Loucy (cell line): ENCODE data around the gene L1CAM.
A peak's percentile ranks its signal among the peaks of the same experiment; 100 is the strongest.

ENCODE experiments used
- H2AFZ ChIP-seq: fragments of 200-600 bp; sonication (generic); 2 replicates; pipeline ENCODE4 v1.6.0; 2016; ENCODE audit warnings: antibody characterized with exemption, mild to moderate bottlenecking, low read length, moderate library complexity
- H3F3A ChIP-seq: fragments of 200-600 bp; 2 replicates; pipeline ENCODE4 v1.6.0; 2016; ENCODE audit warnings: antibody characterized with exemption, low read depth, mild to moderate bottlenecking
- H3K27me3 ChIP-seq: fragments of 200-600 bp; sonication (generic); 2 replicates; pipeline ENCODE4 v1.6.1; 2014; ENCODE audit warnings: low read length, mild to moderate bottlenecking; ENCODE audit not compliant: insufficient read depth, poor library complexity, severe bottlenecking
- H3K36me3 ChIP-seq: fragments of 200-600 bp; sonication (generic); 2 replicates; pipeline ENCODE4 v1.6.1; 2016; ENCODE audit warnings: low read length; ENCODE audit not compliant: insufficient read depth
- H3K4me1 ChIP-seq: fragments of 200-600 bp; sonication (generic); 2 replicates; pipeline ENCODE4 v1.5.1; 2014; ENCODE audit warnings: low read length, mild to moderate bottlenecking; ENCODE audit not compliant: insufficient read depth, poor library complexity, severe bottlenecking
- H3K4me2 ChIP-seq: fragments of 200-600 bp; sonication (generic); 2 replicates; pipeline ENCODE4 v1.6.0; 2014; ENCODE audit warnings: antibody characterized with exemption, low read length, low read depth, mild to moderate bottlenecking; ENCODE audit not compliant: poor library complexity, severe bottlenecking
- H3K4me3 ChIP-seq: fragments of 200-600 bp; sonication (generic); 2 replicates; pipeline ENCODE4 v1.5.1; 2014; ENCODE audit warnings: low read length, mild to moderate bottlenecking, mixed read lengths; ENCODE audit not compliant: poor library complexity, severe bottlenecking
- H3K79me2 ChIP-seq: fragments of 200-600 bp; sonication (generic); 2 replicates; pipeline ENCODE4 v1.6.1; 2014; ENCODE audit warnings: low read length; ENCODE audit not compliant: insufficient read depth
- H3K9ac ChIP-seq: fragments of 200-600 bp; sonication (generic); 2 replicates; pipeline ENCODE4 v1.6.0; 2014; ENCODE audit warnings: mild to moderate bottlenecking, low read depth, low read length, moderate library complexity; ENCODE audit not compliant: poor library complexity, severe bottlenecking
- H3K9me2 ChIP-seq: fragments of 200-600 bp; sonication (generic); replicated peaks from 2 replicates; pipeline ENCODE4 v1.6.1; 2016; ENCODE audit warnings: low read depth, low read length, mixed read lengths
- H3K9me3 ChIP-seq: fragments of 200-600 bp; sonication (generic); 2 replicates; pipeline ENCODE4 v1.6.1; 2014; ENCODE audit warnings: mild to moderate bottlenecking, antibody characterized with exemption, low read length, low read depth; ENCODE audit not compliant: insufficient read depth
- H4K20me1 ChIP-seq: fragments of 200-600 bp; sonication (generic); 2 replicates; pipeline ENCODE4 v1.6.0; 2014; ENCODE audit warnings: antibody characterized with exemption, low read length, mild to moderate bottlenecking; ENCODE audit not compliant: insufficient read depth, poor library complexity, severe bottlenecking
- EZH2phosphoT487 ChIP-seq: fragments of 200-600 bp; IDR thresholded peaks from 2 replicates; pipeline ENCODE4 v1.6.1; 2018; ENCODE audit warnings: antibody characterized with exemption, mild to moderate bottlenecking, moderate library complexity, borderline replicate concordance
- TF ChIP-seq, protein P1 (sequence below): fragments of 200-600 bp; sonication (generic); conservative IDR thresholded peaks from 2 replicates; pipeline ENCODE4 v1.5.1; 2014; ENCODE audit warnings: mild to moderate bottlenecking, antibody characterized with exemption, low read length

Gene L1CAM

DNA sequence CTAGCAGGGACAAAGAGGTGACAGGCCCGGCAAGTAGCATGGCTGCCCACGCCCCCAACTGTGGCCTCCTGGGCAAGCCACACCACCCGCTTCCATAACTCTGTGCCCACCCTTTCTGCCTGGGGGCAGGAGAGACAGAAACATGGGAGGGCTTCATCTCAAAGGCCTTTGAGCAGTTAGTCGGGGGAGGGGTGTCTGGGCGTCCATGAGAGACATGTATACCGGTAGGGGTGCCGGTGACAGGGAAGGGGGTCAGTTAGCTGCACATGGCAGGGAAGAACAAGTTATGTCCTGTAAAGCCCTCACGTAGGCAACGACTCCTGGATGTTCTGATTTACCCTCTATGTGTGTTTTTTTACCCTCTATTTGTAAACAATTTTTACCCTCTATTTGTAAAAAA lies 64.9 kb downstream of the L1CAM start:
- no peaks in the 10 kb centered on the region for H3F3A ChIP-seq
- H3K36me3 ChIP-seq, result no peaks in the 10 kb centered on the region
- TF ChIP-seq EZH2phosphoT487, result no peak
- TF ChIP-seq, protein P1, sequence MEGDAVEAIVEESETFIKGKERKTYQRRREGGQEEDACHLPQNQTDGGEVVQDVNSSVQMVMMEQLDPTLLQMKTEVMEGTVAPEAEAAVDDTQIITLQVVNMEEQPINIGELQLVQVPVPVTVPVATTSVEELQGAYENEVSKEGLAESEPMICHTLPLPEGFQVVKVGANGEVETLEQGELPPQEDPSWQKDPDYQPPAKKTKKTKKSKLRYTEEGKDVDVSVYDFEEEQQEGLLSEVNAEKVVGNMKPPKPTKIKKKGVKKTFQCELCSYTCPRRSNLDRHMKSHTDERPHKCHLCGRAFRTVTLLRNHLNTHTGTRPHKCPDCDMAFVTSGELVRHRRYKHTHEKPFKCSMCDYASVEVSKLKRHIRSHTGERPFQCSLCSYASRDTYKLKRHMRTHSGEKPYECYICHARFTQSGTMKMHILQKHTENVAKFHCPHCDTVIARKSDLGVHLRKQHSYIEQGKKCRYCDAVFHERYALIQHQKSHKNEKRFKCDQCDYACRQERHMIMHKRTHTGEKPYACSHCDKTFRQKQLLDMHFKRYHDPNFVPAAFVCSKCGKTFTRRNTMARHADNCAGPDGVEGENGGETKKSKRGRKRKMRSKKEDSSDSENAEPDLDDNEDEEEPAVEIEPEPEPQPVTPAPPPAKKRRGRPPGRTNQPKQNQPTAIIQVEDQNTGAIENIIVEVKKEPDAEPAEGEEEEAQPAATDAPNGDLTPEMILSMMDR, result no peak
- H4K20me1 ChIP-seq, result no peaks in the 10 kb centered on the region
- peak overlapping the region; percentile 54 for H3K4me2 ChIP-seq
- no peaks in the 10 kb centered on the region for H3K9me2 ChIP-seq
- no peaks in the 10 kb centered on the region for H3K9me3 ChIP-seq
- H3K4me3 ChIP-seq, result no peak overlapping the region
- peaks cover 25% of the 10 kb centered on the region for H3K4me1 ChIP-seq
- H3K9ac ChIP-seq, result no peak overlapping the region
- H3K79me2 ChIP-seq, result no peaks in the 10 kb centered on the region
- H3K27me3 ChIP-seq, result no peaks in the 10 kb centered on the region
- H2AFZ ChIP-seq, result 0 out of 2 replicates have a peak overlapping the region, but pooled peaks have one; percentile 16

DNA sequence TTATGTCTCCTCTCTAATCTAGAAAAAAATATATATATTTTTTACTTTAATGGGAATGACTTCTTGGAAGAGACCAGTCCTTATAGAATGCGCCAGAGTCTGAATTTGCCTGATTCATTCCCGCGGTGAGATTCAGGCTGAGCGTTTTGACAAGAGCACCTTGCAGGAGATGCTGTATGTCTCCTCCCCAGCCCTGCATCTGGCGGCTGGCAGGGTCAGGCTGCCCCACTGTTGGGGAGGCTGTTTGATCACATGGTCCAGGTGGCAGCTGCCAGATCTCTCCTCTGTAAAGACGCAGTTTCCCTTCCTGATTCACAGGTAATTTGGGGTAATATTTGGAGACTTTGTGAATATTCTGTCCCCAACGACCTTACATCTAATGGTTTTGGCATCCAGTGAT lies 65.4 kb downstream of the L1CAM start:
- H4K20me1 ChIP-seq, result no peaks in the 10 kb centered on the region
- no peak overlapping the region for H3K4me3 ChIP-seq
- no peaks in the 10 kb centered on the region for H3K79me2 ChIP-seq
- TF ChIP-seq EZH2phosphoT487, result no peak
- TF ChIP-seq, protein P1, result no peak
- H3K9me2 ChIP-seq, result no peaks in the 10 kb centered on the region
- 0 out of 2 replicates have a peak overlapping the region, but pooled peaks have one; percentile 16 for H2AFZ ChIP-seq
- H3K4me1 ChIP-seq, result peaks cover 25% of the 10 kb centered on the region
- H3K27me3 ChIP-seq, result no peaks in the 10 kb centered on the region
- no peaks in the 10 kb centered on the region for H3F3A ChIP-seq
- no peaks in the 10 kb centered on the region for H3K36me3 ChIP-seq
- no peak overlapping the region for H3K9ac ChIP-seq
- H3K4me2 ChIP-seq, result no peak overlapping the region
- no peaks in the 10 kb centered on the region for H3K9me3 ChIP-seq

DNA sequence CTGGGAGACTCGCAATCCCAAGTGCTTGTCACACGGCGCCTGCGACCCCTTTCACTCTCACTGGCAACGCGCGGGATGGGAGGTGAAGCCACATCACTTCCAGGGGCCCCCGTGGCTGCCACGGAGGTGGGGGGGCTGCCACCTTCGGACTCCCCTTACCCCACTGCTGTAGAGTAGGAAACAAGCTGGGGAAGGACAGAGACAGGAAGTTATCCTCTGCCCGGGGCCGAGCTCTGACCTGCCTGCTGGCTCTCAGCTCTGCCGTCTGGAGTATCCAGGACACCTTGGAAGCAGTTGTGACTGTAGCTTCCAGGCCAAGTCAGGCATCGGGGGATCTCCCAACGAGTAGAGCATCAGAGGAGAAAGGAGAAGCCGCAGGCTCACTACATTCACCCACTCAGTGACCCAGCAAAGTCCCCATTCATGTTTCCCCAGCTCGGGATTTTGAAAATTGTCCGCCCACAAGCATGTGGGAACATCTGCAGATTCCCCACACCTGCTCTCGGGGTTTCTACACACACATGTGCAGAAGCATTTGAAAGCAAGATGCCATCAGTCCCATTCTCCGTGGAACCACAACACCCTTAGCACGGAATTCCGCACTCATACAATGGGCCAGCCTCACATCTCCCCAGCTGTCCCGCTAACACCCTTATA lies 66.5 kb downstream of the L1CAM start:
- Histone ChIP-seq H4K20me1 (no peaks in the 10 kb centered on the region), H3K4me1 (peaks cover 29% of the 10 kb centered on the region), H3K4me3 (no peak overlapping the region), H2AFZ (no peak overlapping the region), H3K9me2 (no peaks in the 10 kb centered on the region), H3K4me2 (no peak overlapping the region), H3K27me3 (no peaks in the 10 kb centered on the region), H3F3A (no peaks in the 10 kb centered on the region), H3K9ac (no peak overlapping the region), H3K9me3 (no peaks in the 10 kb centered on the region), H3K36me3 (no peaks in the 10 kb centered on the region), H3K79me2 (no peaks in the 10 kb centered on the region)
- TF ChIP-seq, protein P1, result no peak
- TF ChIP-seq EZH2phosphoT487, result no peak
